Superior temporal gyrus (tissue), 1 donor: ENCODE measurements around the gene TMEM150B.

Experiments used
- DNase-seq: peaks from one replicate; pipeline ENCODE4 v3.0.0-alpha.2; 2016; ENCODE audit errors: extremely low spot score

Gene TMEM150B

DNA sequence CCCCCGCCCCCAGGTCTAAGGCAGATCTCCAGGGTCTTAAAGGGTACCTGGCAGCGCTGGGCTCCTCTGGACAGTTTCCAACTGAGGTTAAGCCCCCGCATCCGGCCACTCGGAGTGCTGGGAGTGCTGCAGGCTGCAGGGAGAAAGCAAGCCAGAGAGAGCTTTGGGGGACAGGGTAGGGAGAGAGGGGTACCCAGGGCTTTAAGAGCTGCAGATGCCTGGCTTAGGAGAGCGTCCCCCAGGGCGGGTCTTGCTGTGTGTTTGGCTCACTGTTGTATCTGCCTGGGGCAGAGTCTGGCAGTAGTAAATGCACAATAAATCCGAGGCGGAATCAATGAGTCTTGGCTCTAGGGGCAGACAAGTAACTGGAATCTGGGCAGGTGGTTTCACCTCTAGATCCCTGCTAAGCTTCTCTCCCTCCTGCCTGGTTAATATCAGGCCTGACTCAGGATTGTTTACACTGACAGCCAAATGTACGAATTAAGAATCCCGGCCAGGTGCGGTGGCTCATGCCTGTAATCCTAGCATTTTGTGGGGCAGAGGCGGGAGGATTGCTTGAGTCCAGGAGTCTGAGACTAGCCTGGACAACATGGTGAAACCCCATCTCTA, 30.2 kb upstream of the TMEM150B start:
- no peak for DNase-seq

DNA sequence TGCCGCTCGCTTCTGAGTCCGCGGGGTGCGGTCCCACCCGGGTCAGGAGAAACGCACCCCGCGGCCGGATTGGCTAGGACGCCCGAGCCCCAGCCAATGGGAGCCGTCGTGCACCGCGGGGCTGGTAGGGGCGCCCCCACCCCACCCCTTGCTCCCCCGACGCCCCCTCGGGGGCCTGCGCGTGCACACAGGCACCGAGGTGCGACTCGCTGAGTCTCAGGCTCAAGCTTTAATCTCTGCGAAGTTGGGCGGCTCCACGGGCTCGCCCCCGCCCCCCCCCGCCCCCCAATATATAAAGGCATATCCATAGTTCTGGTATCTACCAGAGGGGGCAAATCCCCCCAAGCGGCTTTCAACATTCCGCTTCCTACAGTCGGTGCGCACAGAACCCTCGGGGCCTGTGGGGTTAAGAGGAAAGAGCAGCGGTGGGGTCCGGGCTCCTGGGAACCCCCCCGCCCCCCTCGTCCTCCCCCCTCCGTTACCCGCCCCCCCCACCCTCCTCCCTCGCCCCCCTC, 29.6 kb upstream of the TMEM150B start, which contains the start of gene COX6B2:
COX6B2 (minus strand) TSS at position 22 of the 515 bp plus-strand sequence. CDS start 198 bp downstream, outside the sequence.
- DNase-seq, result no peak

DNA sequence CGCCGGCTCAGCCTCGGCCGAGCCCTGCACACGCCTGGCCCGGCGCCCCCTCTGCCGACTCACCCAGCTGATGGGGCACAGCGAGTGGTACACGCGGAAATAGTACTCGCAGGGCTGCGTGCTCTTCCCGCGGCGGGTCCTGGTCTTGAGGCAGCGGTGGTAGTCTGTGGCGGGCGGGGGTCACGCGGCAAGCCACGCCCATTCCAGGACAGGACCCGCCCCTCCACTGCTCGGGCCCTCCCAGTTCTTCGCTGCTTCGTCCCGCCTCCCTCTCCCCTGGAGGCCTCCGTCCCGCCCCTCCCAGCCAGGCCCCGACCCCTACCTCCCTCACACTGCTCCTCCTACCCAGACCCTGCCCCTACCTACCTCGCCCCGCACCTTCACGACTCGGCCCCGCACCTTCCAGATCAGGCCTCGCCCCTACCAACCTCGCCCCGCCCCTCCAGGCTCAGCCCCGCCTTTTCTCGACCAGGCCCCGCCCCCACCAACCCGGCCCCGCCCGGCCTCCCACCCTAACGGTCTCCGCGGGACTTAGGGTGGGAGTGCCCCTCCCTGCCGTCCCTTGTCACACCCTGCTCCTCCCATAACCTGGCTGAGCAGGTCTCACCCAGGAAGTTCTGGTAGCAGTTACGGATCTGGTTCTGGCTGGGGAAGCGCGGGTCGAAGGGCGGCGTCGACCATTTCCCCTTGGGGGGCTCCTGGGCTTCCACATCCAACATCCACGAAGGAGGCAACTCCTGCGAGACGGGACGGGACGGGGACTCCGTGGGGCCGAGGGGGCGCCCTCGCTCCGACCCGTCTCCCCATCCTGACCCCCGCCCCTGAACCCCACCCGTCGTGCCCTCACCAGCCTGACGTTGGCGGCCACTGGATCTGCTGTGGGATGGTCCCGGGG, 28.9 kb upstream of the TMEM150B start:
- DNase-seq, result no peak

DNA sequence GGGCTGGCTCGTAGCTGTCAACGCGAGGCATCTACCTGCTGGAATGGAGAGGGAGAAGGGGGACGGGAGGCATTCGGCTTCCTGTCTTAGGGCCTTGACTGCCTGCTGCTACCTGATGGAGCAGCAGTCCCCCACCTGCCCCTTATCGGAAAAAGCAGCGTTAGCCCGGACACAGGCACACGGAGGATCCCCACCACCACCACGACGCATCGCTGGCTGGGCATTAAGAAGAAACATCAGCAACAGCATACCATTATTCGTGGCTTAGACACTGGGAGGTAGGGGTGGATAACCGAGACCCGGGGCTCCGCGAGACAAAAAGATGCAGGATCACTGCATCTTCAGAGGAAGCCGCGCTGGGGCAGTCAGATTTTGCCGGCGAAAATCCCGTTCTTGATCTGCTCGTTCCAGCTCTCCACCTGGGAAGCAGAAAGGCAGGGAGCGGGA, 28.2 kb upstream of the TMEM150B start:
- DNase-seq, result no peak

DNA sequence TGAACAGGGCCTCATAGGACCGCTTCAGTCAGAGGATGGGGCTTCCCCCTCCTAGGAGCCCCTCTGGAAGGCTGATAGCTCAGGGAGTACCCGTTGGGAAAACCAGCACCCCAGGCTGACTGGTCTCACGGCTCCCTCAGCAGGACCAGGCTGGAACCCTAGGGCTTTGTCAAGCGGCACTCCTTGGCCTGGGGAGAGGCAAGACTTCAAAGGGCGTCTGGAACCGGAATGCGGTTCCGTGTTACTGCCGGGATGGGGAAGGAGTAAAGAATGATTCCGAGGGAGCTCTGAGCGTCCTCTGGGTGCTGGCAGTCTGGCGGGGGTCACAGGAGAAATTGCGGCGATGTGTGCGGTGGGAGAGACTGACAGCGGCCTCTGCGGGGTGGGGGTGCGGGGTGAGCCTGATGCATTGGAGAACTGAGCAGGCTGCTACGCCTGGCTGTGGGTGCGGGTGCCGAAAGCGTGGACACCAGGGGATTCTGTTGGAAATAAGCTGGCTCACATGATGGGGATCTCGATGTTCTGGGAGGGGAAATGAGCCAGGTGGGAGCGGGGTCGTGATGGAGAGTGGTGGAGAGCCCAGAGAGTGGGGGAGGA, 27.5 kb upstream of the TMEM150B start:
- no peak for DNase-seq

DNA sequence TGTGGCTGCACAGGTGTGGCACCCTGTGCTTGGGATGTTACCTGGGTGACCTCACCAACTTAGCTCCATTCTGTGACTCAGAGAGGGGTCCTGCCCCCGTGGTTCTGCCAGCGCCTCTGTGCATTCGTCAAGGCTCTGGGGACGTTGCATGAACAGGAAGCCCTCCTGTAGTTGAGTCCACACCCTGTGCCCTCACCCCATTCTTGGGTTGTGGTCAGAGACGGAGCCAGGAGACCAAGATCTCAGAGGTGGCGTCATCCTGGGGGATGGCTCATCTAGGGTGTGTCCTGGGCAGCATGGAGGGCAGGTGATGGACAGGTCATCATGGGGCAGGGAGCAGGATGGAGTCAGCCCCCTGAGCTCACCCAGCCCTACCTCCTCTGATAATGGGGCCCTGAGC, 26.9 kb upstream of the TMEM150B start:
- DNase-seq, result no peak

DNA sequence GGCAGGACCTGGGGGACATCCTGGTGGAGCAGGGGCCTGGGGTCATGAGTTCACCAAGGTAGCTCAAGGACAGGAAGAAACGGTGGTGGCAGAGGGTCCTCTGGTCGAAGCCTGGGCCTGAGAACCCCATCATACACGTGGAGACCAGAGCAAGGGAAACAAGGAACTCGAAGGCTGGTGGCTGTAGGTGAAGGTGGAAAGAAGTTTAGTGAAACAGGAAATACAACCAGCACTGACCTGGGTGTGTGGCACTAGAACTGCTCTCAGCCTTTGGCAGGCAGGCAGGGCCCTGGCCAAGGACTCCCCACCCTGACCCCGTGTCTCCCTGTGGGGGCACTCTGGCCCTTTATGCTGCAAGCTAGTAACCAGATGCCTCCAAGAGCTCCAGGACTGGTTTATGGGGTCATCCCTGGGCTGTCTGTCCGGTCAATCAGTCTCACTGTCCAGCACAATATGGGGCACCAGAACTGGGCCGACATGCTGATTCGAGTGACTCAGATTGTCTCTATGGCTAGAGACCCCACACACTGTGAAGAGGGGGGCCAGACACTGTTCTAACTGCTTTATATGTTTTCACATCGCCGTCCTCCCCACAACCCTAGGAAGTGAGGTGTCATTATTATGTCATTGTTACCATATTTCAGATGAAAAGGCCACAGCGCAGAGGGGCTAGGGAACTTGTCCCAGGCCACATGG, 25.6 kb upstream of the TMEM150B start:
- no peak for DNase-seq

DNA sequence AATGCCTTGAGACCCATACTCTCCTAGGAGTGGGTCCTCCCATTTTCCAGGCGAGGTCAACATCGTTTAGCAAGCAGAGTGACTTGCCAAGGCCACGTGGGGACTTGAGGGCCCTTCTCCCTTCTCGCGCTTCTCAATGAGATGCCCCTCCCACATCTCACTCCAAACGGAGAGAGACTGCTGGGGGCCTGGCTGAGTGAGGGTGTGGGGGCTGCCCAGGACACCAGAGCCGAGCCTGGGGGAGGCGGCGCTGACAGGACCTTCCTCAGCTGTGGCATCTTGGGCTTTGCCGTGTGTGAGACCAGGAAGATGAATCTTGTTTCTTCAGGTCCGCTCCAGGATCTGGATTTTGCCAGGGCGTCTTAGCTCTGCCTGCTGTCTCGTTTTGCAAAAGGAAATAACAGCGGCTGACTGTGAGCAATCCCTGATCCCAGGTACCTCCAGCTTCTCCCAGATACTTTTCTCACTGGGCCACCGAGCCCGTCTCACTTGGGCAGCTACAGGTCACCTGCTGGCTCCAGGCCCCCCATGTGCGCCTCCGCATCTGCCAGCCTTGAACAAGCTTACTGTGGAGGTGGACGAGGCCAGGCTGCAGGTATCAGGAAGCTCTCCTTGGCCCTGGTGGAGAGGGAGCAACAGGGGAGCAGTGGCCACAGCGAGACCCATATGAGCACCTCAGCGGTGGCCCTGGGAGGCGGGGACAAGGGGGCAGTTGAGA, 23.3 kb upstream of the TMEM150B start:
- no peak for DNase-seq

DNA sequence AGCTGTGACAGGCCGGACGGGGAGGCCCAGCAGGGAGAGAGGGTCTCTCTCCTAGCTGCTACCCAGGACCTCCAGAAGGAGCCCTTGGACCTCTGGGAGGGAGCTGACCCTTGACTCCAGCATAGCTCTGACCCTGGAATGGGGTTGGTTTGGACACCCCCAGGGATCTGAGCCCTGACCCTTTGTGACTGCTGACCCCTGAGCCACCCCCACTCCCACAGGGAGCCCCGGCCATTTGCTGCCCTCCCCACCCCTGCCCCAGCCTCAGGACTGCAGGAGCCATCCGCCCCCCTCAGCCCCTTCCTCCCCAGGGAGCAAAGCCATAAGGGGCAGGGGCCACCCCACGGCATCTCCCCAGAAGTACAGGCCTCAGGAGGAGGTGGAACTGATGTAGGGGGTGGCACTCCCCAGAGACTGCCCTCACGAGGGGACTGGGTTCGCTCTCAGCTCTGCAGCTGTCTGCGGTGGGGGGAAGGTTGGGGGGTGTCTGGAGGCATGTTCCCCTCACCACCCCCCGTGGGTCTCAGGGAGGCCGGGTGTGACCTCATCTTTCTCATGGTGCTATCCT, 22.4 kb upstream of the TMEM150B start:
- DNase-seq, result no peak

DNA sequence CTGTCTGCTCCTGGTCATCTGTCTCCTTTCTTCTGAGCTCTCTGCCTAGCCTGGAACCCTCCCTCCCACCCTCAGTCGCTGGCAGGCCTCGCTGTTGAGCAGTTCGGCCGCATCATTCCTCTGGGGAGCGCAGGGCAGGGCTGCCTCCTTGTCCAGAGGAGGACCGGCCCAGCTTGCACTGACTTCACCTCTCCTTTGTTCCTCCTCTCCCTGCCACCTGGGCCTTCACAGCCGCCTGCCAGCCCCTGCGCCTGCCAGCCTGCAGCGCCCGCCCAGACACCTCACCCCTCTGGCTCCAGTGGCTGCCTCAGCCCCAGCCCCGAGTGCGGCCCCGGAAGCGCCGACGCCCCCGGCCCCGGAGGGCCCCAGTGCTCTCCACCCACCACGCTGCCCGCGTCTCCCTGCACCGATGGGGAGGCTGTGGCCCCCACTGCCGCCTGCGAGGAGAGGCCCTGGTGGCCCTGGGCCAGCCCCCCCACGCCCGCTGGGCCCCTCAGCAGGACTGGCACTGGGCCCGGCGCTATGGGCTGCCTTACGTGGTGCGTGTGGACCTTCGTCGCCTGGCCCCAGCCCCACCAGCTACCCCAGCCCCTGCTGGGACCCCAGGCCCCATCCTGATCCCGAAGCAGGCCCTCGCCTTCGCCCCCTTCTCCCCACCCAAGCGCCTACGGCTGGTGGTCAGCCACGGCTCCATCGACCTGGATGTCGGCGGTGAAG, 21.7 kb upstream of the TMEM150B start:
- DNase-seq, result no peak

DNA sequence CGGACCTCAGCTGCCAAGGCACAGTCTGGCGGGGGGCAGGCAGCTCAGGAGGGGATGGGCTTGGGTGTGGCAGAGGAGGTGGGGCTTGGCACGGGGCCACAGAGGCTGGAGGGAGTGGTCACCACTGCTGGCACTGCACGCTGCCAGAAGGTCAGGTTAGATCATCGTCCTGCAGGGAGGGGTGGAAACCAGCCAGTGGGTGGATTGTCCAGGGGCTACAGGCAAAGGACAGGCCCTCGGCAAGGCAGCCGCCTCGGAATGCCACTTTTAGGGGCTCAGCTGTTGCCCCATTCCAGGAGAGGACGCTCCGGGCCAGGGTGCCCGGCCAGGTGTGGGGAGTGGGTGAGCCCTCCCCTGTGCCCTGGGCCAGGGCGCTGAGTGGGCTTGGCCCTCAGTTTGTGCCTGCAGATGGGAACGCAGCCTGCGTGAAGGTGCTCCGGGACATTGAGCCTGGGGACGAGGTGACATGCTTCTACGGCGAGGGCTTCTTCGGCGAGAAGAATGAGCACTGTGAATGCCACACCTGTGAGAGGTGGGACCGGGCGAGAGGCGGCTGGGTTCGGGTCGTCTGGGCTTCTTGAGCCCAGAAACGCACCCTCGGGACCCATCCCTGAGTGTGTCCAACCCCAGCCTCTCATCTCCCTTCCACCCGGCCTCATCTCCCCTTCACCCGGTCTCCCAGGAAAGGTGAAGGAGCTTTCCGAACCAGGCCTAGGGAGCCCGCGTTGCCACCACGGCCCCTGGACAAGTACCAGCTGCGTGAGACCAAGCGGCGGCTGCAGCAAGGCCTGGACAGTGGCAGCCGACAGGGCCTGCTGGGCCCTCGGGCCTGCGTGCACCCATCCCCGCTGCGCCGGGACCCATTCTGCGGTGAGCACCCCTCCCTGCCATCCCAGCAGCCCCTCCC, 20.9 kb upstream of the TMEM150B start:
- DNase-seq, result no peak

DNA sequence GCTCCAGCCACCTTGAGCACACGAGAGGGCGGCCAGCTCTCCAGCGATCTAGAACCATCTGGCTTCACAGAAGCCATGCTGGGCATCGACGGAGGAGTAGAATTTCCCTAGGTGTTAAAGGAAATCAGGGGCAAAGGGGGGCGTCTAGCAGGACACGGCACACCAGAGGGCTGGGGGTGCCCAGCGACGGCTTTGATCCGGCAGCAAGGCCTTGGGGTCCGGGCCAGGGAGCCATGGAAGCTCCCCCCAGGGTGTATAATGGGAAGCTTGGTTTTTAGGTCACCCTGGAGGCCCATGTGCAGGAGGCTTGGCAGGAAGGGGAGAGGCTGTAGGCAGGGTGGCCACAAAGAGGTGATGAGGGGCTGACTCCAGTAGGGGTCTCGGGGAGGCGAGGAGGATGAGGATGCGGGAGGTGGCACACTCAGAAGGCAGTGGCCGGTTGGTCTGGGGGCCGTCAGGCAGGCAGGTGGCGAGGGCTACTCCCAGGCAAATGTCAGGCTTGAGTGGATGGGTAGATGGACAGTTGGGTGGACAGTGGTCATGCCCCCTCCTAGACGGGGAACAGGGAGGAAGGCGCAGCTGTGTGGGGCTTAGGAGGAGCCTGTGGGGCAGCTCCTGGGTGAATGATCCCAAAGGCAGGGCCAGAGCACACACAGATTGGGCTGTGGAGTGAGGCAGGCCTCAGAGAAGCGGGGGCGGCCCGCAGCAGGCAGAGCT, 20.1 kb upstream of the TMEM150B start:
- DNase-seq, result no peak

DNA sequence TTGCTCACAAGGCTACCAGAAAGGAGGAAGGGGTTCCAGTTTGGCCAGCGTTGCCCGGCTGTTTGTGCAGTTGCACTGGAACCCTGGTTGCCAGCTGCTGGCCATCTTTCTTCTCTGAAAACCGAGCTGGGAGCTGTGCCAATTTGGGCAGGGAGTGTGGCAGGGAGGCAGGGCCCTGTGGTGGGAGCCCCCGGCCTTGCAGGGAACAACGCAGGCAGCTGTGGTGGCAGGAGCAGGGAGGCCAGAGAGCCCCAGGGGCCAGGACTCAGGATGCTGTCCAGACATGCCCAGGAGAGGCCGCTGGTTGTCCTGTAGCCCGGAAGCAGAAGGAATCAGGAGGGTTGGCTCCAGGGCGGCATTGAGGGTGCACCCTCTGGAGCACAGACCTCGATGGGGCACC, 19.3 kb upstream of the TMEM150B start:
- DNase-seq, result peak; percentile 65

DNA sequence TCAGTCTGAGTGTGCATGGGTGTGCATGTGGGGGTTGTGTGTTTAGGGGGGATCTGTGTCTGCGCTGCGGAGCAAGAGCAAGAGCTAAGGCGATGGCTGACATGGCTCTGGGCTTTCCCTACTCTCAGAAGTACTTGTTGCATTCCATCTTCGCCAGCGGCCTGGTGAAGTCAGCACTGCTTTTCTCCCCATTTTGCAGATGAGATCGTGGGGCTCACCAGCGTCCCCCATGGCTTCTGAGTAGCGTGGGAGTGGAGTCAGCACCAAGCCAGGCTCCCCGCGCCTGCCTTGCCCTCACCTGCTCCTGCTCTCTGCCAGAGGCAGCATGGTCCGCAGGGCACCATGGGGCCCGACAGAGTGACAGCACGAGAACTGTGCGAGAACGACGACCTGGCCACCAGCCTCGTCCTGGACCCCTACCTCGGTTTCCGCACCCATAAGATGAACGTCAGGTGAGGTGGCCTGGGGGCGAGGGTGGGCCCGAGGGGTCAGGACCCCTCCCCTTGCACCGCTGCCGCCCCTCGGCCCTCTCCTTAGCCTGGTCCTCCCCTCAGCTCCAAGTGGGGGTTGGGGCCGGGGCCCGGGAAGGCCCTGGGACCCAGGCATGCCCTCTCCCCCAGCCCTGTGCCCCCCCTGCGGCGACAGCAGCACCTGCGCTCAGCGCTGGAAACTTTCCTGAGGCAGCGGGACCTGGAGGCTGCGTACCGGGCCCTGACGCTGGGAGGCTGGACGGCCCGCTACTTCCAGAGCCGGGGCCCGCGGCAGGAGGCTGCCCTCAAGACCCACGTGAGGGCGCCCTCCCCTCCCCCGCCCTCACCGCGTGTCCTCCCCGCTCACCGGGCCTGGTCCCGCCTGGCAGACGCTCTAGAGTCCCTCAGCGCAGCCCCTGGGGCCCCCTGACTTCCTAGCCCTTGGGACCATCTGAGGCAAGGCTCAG, 16.7 kb upstream of the TMEM150B start:
- DNase-seq, result no peak

DNA sequence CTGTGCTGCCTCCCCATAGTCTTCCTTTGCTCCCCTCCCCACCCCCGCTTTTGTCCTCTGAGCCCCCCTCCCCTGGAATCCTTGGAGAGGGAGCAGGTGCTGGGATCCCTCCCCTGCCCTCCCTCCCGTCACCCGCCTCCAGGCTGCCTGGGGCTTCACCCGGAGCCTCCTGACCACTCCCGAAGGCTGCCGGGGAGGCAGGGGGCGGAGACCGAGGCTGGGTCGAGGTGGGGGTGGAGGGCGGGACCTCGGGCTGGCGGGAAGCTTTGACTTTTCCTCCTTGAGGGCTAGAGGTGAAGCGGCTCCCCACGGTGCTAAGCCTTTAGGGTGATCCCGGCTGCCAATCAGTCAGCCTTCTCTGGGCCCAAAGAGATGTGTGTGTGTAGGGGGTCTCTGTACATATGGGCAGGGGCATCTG, 16.0 kb upstream of the TMEM150B start:
- DNase-seq, result peak; percentile 19

DNA sequence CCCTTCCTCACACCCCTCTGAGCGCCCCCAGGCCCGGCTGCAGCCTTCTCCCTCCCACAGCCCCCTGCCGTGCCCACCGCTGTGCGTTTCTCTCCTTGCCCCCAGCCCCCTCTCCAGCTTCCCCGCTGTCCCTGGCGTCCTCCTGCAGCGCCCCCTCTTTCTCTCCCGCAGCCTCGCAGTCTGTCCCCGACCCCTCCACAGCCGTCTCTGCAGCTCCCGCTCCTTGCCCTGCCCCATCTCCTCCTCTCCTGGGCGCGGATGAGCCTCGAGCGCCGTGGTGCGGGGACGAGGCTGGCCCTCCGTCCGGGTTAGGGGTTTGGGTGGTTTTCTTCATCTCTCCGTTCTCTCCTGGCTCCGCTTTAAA, 15.6 kb upstream of the TMEM150B start:
- DNase-seq, result no peak
